ENCODE data around the gene OR1A2. TPM values are rescaled to one million over a fixed set of nuclear protein-coding genes. Genes with fewer than 3 reads are reported as not detected.
"Not testable (repeated sequence)": the region's sequence is repeated elsewhere in the genome, so short reads cannot be mapped to it uniquely, and the experiment has no call there.

The OR1A2 gene
- total and polyA plus RNA-seq, 8 donors, result not detected

DNA sequence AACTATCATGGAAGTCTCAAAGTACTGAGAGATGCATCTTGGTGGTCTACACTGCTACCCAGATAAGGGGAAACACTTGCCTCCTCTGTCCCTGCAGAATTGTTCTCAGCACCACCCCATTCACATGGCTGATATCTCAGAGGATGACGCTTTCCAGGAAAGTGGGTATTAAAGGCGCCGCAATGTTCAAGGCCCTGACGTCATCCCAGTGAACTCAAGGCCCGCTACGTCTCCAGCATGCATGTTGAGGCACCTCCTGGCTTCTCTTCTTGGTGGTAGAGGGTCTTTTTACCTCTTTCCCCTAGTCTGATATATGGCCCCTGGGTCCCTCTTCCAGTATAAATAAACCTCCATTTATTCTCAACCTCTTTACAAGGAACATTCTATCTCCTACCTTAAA is 11.2 kb downstream of the OR1A2 start:
- no peaks in the 10 kb centered on the region for H3K4me1 ChIP-seq
- TF ChIP-seq CTCF (IDR thresholded peaks at IDR 0.05), result no peak
- H3K36me3 ChIP-seq, result no peaks in the 10 kb centered on the region
- no peak overlapping the region for H3K27ac ChIP-seq
- DNase-seq (no peak), ATAC-seq (no peak)
- intact Hi-C loops (cut with DNase I), result no loop called here
- H3K9me3 ChIP-seq, result no peaks in the 10 kb centered on the region
- H3K4me3 ChIP-seq, result no peak overlapping the region
- H3K27me3 ChIP-seq, result no peaks in the 10 kb centered on the region

GRCh38 chr17:3213001-3213400 is 15.7 kb downstream of the OR1A2 start:
- no peaks in the 10 kb centered on the region for H3K4me1 ChIP-seq
- no peaks in the 10 kb centered on the region for H3K9me3 ChIP-seq
- H3K4me3 ChIP-seq, result no peak overlapping the region
- DNase-seq (no peak), ATAC-seq (no peak)
- intact Hi-C loops (cut with DNase I), result no loop called here
- no peak for TF ChIP-seq CTCF (IDR thresholded peaks at IDR 0.05)
- H3K36me3 ChIP-seq, result no peaks in the 10 kb centered on the region
- no peak overlapping the region for H3K27ac ChIP-seq
- H3K27me3 ChIP-seq, result peaks cover 0 to 19% of the 10 kb centered on the region in 2 donors

GRCh38 chr17:3213587-3213986 is 16.3 kb downstream of the OR1A2 start:
- H3K36me3 ChIP-seq, result no peaks in the 10 kb centered on the region
- H3K4me3 ChIP-seq, result no peak overlapping the region
- H3K27me3 ChIP-seq, result peaks cover 0 to 19% of the 10 kb centered on the region in 2 donors
- no peaks in the 10 kb centered on the region for H3K4me1 ChIP-seq
- DNase-seq (no peak), ATAC-seq (no peak)
- TF ChIP-seq CTCF (IDR thresholded peaks at IDR 0.05), result no peak
- intact Hi-C loops (cut with DNase I), result no loop called here
- H3K9me3 ChIP-seq, result no peaks in the 10 kb centered on the region
- no peak overlapping the region for H3K27ac ChIP-seq

DNA sequence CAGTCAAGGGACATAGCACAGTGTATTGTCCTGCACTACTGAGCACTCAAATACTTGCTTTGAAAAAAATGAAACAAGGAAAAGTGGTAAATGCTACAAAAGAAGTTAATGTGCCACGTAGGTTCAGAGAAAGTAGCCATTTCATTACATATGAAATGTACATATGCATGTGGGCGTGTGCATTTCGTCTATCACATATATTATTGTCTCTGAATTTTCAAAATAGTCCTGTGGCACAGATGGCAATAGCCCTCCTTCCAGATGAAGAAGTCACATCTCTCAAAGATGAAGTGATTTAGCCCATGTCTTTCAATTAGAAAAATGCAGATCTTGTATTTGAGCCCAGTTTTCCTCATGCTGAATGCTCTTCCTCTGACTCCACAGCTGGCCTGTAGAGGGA is 22.7 kb downstream of the OR1A2 start:
- ATAC-seq; H3K4me1 ChIP-seq; DNase-seq; H3K27ac ChIP-seq; H3K9me3 ChIP-seq; intact Hi-C loops (cut with DNase I); H3K36me3 ChIP-seq; H3K4me3 ChIP-seq: not testable (repeated sequence)
- peaks cover 0 to 18% of the 10 kb centered on the region in 2 donors for H3K27me3 ChIP-seq

- ATAC-seq, result no peak
Measured at GRCh38 chr17:3221850-3222249, 24.5 kb downstream of the OR1A2 start.

More at GRCh38 chr17:3221850-3222249, 24.5 kb downstream of the OR1A2 start:
- no peak overlapping the region for H3K4me3 ChIP-seq
- no peak for DNase-seq
- intact Hi-C loops (cut with DNase I), result no loop called here
- H3K9me3 ChIP-seq, result no peaks in the 10 kb centered on the region
- no peaks in the 10 kb centered on the region for H3K4me1 ChIP-seq
- H3K36me3 ChIP-seq, result no peaks in the 10 kb centered on the region
- H3K27me3 ChIP-seq, result peaks cover 0 to 6% of the 10 kb centered on the region in 2 donors
- H3K27ac ChIP-seq, result no peak overlapping the region
- no peak for TF ChIP-seq CTCF (IDR thresholded peaks at IDR 0.05)
